GM12878 (cell line): ENCODE results near the gene COMMD1. TPM values are rescaled to one million over a fixed set of nuclear protein-coding genes. Genes with fewer than 3 reads are reported as not detected.

Experiments
- CHD4 ChIP-seq: fragments of 200-600 bp; sonication (generic); IDR thresholded peaks from 2 replicates; pipeline ENCODE4 v1.6.1; 2016; ENCODE audit warnings: mild to moderate bottlenecking
- CUX1 ChIP-seq: IDR thresholded peaks from 2 replicates; pipeline ENCODE4 v1.6.1; 2012; ENCODE audit warnings: improper control_type of control experiment, low read depth, low read length; ENCODE audit not compliant: insufficient replicate concordance
- DPF2 ChIP-seq: fragments of 450-650 bp; IDR thresholded peaks from 2 replicates; pipeline ENCODE4 v1.6.1; 2017; ENCODE audit warnings: mild to moderate bottlenecking
- EED ChIP-seq: sonication (generic); IDR thresholded peaks from 2 replicates; pipeline ENCODE4 v1.6.1; 2016; ENCODE audit warnings: antibody characterized with exemption, low read depth
- MLLT1 ChIP-seq: fragments of 450-650 bp; IDR thresholded peaks from 2 replicates; pipeline ENCODE4 v1.6.1; 2016; ENCODE audit warnings: mild to moderate bottlenecking
- NR2C2 ChIP-seq: IDR thresholded peaks from 2 replicates; pipeline ENCODE4 v1.6.1; 2011; ENCODE audit warnings: borderline replicate concordance, low read depth; ENCODE audit not compliant: control insufficient read depth, insufficient read length
- PAX5 ChIP-seq: IDR thresholded peaks from 2 replicates; pipeline ENCODE4 v1.6.1; 2011; ENCODE audit warnings: low read depth, low read length, borderline replicate concordance
- PBX3 ChIP-seq: IDR thresholded peaks from 2 replicates; pipeline ENCODE4 v1.6.1; 2011; ENCODE audit warnings: mild to moderate bottlenecking, low read depth, low read length, moderate library complexity; ENCODE audit not compliant: insufficient replicate concordance
- PML ChIP-seq: IDR thresholded peaks from 2 replicates; pipeline ENCODE4 v1.6.1; 2012; ENCODE audit warnings: low read length, inconsistent platforms
- POLR2AphosphoS5 ChIP-seq: IDR thresholded peaks from 2 replicates; pipeline ENCODE4 v1.6.1; 2011; ENCODE audit warnings: mild to moderate bottlenecking, low read length, inconsistent platforms
- RB1 ChIP-seq: fragments of 450-650 bp; formaldehyde crosslinking; IDR thresholded peaks from 2 replicates; pipeline ENCODE4 v1.6.1; 2017; ENCODE audit warnings: mild to moderate bottlenecking, borderline replicate concordance
- REST ChIP-seq: IDR thresholded peaks from 2 replicates; pipeline ENCODE4 v1.6.1; 2012; ENCODE audit warnings: mild to moderate bottlenecking, low read depth, low read length
- SIN3A ChIP-seq: IDR thresholded peaks from 2 replicates; pipeline ENCODE4 v1.6.1; 2012; ENCODE audit warnings: low read depth, low read length, improper control_type of control experiment
- SP1 ChIP-seq: IDR thresholded peaks from one replicate; pipeline ENCODE4 v1.6.1; 2011; ENCODE audit warnings: low read depth, low read length
- SRF ChIP-seq, 2 experiments: IDR thresholded peaks; 2 replicates each; pipeline ENCODE4 v1.6.1; 2011; ENCODE audit warnings: low read depth in 2 of 2, low read length in 2 of 2, mild to moderate bottlenecking in 1 of 2, moderate library complexity in 1 of 2
- ZNF207 ChIP-seq: fragments of 450-650 bp; IDR thresholded peaks from 2 replicates; pipeline ENCODE4 v1.6.1; 2014; ENCODE audit warnings: antibody characterized with exemption, mild to moderate bottlenecking, borderline replicate concordance
- polyA plus RNA-seq, 11 experiments: library from polyadenylated mRNA; depleted of rRNA in 4 of 11; unstranded in 6 of 11; stranded (reverse) in 5 of 11; fragments of >200 nt; fragmentation: Nextera tagmentation in 4 of 11; fragmentation: Illumina TruSeq in 1 of 11; extraction: Ambion mirVana in 4 of 11; extraction: Trizol in 1 of 11; gene quantifications; 1 replicate in 1 of 11; 2 replicates in 10 of 11; pipeline versions ENCODE4 v1.2.1 to v1.2.3, GENCODE V29; 2011 to 2016; ENCODE audit warnings: inconsistent platforms in 2 of 11, missing spikeins in 2 of 11, low read depth in 1 of 11
- total RNA-seq, 4 experiments: library from RNA; depleted of rRNA in 3 of 4; stranded (reverse); fragments of >200 nt in 3 of 4; fragmentation: Illumina TruSeq in 1 of 4; extraction: Trizol in 1 of 4; gene quantifications; 2 replicates each; pipeline versions ENCODE4 v1.2.1 to v1.2.3, GENCODE V29; 2013 to 2021

COMMD1 gene
- total and polyA plus RNA-seq, 10 of the 15 experiments (the other 5 are each of a cell fraction or from before 2014, with no cell fraction given): 39.7 to 210 (median 53.7) TPM

GRCh38 chr2:62038975-62039771 lies 133.7 kb downstream of the COMMD1 start (continued):
- TF ChIP-seq POLR2AphosphoS5: no peak
- TF ChIP-seq CHD4: no peak
- TF ChIP-seq PAX5: peak; percentile 95
- TF ChIP-seq PML: peak; percentile 72; the same call in 1 of the 2 replicates
- peak; percentile 75 for TF ChIP-seq SP1
- TF ChIP-seq CUX1: no peak
- no peak; the same call in 1 of the 2 replicates for TF ChIP-seq RB1
- peak; percentile 41 for TF ChIP-seq PBX3
- TF ChIP-seq SIN3A: no peak
- peak; percentile 100 for TF ChIP-seq DPF2
- 0 out of 2 replicates have a peak, but pooled peaks have one; percentile 25 for TF ChIP-seq REST
- TF ChIP-seq NR2C2: no peak
- peak; percentile 82 for TF ChIP-seq MLLT1
- TF ChIP-seq ZNF207: peak; percentile 73; the same call in 1 of the 2 replicates
- TF ChIP-seq EED: peak; percentile 100
- TF ChIP-seq SRF (IDR thresholded peaks at IDR 0.05; ENCODE audit: low read depth in 2 of 2, low read length in 2 of 2): peak in 1 of 2 experiments; percentile 69; a peak in 2 of 4 replicates
